Activated T-cell treated with anti-CD3 and anti-CD28 coated beads, Interleukin-2, amount 50 U/mL, for 72 hours (primary cell): ENCODE measurements around the gene MAN2A2. TPM values are rescaled to one million over a fixed set of nuclear protein-coding genes. Genes with fewer than 3 reads are reported as not detected.

Experiments
- ATAC-seq, 2 donors: fragments of 150-1000 bp; cut with Tn5 transposase; replicated peaks in 1 of 2; 2 replicates each; pipeline ENCODE4 v1.10.0; 2021; ENCODE audit warnings: moderate library complexity in 2 of 2, mild to moderate bottlenecking in 1 of 2
- DNase-seq, 2 donors: peaks; one replicate each; pipeline ENCODE4 v3.0.0; 2021 to 2022; ENCODE audit warnings: mixed read lengths in 1 of 2
- H3K27ac Mint-ChIP-seq: one replicate; pipeline ENCODE4 v1.8.0; 2022; ENCODE audit warnings: mild to moderate bottlenecking, moderate library complexity, mixed read lengths
- H3K27me3 Mint-ChIP-seq: one replicate; pipeline ENCODE4 v1.8.0; 2022; ENCODE audit warnings: low read depth, mixed read lengths
- H3K36me3 Mint-ChIP-seq, 2 donors: one replicate each; pipeline ENCODE4 v1.8.0; 2022; ENCODE audit warnings: mixed read lengths in 2 of 2, mild to moderate bottlenecking in 1 of 2; ENCODE audit not compliant: insufficient read depth in 2 of 2
- H3K4me1 Mint-ChIP-seq: one replicate; pipeline ENCODE4 v1.8.0; 2022; ENCODE audit warnings: low read depth, mixed read lengths
- H3K4me3 Mint-ChIP-seq, 2 donors: one replicate each; pipeline ENCODE4 v1.8.0; 2022; ENCODE audit warnings: mild to moderate bottlenecking in 2 of 2, mixed read lengths in 2 of 2, moderate library complexity in 2 of 2
- H3K9me3 Mint-ChIP-seq, 2 donors: one replicate each; pipeline ENCODE4 v1.8.0; 2022; ENCODE audit warnings: mixed read lengths in 2 of 2
- total RNA-seq, 2 donors: library from RNA; stranded (reverse); gene quantifications; one replicate each; pipeline ENCODE4 v1.2.3, GENCODE V29; 2022

The MAN2A2 gene
- total RNA-seq, 2 donors from 2014 or later, result 159 to 190 TPM

- peak overlapping the region; percentile 92 to 95 for H3K4me3 Mint-ChIP-seq
- ATAC-seq (no peak), DNase-seq (peak; percentile 51 to 54)
Measured at GRCh38 chr15:90956274-90957030, 53.4 kb downstream of the MAN2A2 start.

DNA sequence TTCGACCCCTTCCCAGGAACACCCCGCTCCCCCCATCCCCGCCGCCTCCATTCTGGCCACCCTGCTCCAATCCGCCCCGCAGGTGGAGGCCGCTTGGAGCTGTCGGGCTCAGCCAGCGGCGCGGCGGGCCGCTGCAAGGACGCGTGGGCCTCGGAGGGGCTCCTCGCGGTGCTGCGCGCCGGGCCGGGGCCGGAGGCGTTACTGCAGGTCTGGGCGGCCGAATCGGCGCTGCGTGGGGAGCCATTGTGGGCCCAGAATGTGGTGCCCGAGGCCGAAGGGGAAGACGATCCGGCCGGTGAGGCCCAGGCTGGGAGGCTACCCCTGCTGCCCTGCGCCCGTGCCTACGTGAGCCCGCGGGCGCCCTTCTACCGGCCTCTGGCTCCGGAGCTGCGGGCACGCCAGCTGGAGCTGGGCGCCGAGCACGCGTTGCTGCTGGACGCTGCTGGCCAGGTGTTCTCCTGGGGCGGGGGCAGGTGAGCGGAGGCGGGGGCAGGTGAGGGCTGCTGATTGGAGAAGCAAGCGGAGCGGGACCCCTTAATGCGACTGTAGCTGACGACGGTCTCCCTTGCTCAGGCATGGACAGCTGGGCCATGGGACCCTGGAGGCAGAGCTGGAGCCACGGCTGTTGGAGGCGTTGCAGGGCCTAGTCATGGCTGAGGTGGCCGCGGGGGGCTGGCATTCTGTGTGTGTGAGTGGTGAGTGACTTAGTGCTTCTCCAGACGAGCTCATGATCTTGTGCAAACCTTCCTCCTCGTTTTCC is 54.1 kb downstream of the MAN2A2 start:
- no peak overlapping the region for H3K27ac Mint-ChIP-seq

More at GRCh38 chr15:90956274-90957030, 53.4 kb downstream of the MAN2A2 start:
- Mint-ChIP-seq H3K36me3 (peaks cover 9 to 13% of the 10 kb centered on the region in 2 donors), H3K9me3 (no peaks in the 10 kb centered on the region), H3K27me3 (no peaks in the 10 kb centered on the region), H3K27ac (peak overlapping the region; percentile 28), H3K4me1 (peaks cover 10% of the 10 kb centered on the region)

GRCh38 chr15:90957791-90958190 is 54.7 kb downstream of the MAN2A2 start:
- ATAC-seq, result no peak
- DNase-seq, result no peak
- Mint-ChIP-seq H3K4me1 (peaks cover 10% of the 10 kb centered on the region), H3K27me3 (no peaks in the 10 kb centered on the region), H3K27ac (no peak overlapping the region), H3K9me3 (no peaks in the 10 kb centered on the region), H3K4me3 (peak overlapping the region; percentile 21 to 70), H3K36me3 (peaks cover 8 to 11% of the 10 kb centered on the region in 2 donors)

More for the DNA sequence above, 54.1 kb downstream of the MAN2A2 start:
- H3K27me3 Mint-ChIP-seq, result no peaks in the 10 kb centered on the region
- H3K9me3 Mint-ChIP-seq, result no peaks in the 10 kb centered on the region
- peaks cover 9 to 11% of the 10 kb centered on the region in 2 donors for H3K36me3 Mint-ChIP-seq
- H3K4me1 Mint-ChIP-seq, result peaks cover 10% of the 10 kb centered on the region
- peak overlapping the region; percentile 21 to 70 for H3K4me3 Mint-ChIP-seq
- DNase-seq (no peak), ATAC-seq (no peak)

DNA sequence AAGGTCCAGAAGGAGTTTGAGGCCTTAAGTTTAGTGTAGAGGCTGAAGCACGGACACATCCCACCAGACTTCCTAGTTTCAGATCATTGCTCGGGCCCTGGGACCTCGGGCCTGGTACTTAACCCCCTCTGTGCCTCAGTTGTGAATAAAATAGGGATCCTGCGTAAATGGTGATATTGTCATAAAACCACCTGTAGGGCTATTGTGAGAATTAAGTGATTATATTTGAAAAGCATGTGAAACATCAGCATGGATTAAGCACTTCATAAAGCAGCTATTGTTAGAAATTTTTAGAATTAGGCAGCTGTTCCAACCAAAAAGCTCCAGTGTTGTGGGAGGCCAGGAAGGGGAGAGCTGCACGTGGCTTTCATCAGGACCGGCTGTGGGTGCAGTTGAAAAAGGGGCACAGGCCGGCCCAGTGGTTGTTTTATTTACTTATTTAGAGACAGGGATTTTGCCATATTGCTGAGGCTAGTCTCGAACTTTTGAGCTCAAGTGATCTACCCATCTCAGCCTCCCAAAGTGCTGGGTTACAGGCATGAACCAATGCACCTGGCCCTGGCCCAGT is 56.0 kb downstream of the MAN2A2 start:
- Mint-ChIP-seq H3K27ac (no peak overlapping the region), H3K4me3 (no peak overlapping the region), H3K4me1 (peaks cover 5% of the 10 kb centered on the region), H3K9me3 (no peaks in the 10 kb centered on the region), H3K27me3 (no peaks in the 10 kb centered on the region), H3K36me3 (peaks cover 6 to 21% of the 10 kb centered on the region in 2 donors)
- no peak for DNase-seq
- ATAC-seq, result no peak

GRCh38 chr15:90959894-90960293 is 56.8 kb downstream of the MAN2A2 start:
- Mint-ChIP-seq H3K4me1 (no peaks in the 10 kb centered on the region), H3K4me3 (no peak overlapping the region), H3K27ac (no peak overlapping the region), H3K27me3 (no peaks in the 10 kb centered on the region), H3K36me3 (peaks cover 6 to 25% of the 10 kb centered on the region in 2 donors), H3K9me3 (no peaks in the 10 kb centered on the region)
- DNase-seq (no peak), ATAC-seq (no peak)

- Mint-ChIP-seq H3K27me3 (no peaks in the 10 kb centered on the region), H3K4me1 (no peaks in the 10 kb centered on the region), H3K27ac (no peak overlapping the region), H3K36me3 (peaks cover 9 to 26% of the 10 kb centered on the region in 2 donors), H3K4me3 (no peak overlapping the region), H3K9me3 (no peaks in the 10 kb centered on the region)
- DNase-seq, result no peak
- ATAC-seq, result no peak
Measured at GRCh38 chr15:90960298-90961091, 57.4 kb downstream of the MAN2A2 start.

DNA sequence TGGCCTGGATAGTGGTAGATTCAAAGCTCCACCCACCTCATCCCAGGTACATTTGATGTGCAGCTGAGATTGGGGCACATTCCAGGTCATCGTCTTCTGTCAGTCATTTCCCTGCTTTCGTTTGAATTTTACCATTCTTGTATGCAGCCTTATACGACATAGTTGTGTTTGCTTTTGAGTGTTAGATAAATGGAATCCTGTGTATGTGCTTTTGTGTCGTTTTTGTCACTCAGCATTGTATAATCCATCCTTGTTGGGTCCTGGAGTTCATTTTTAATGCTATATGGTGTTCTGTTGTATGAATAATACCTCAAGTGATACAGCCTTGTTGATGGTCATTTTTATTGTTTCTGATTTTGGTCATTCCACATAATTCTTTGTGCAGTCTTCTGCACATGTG is 58.9 kb downstream of the MAN2A2 start:
- Mint-ChIP-seq H3K27ac (peak overlapping the region; percentile 42), H3K36me3 (peaks cover 12 to 26% of the 10 kb centered on the region in 2 donors), H3K4me1 (no peaks in the 10 kb centered on the region), H3K9me3 (no peaks in the 10 kb centered on the region), H3K27me3 (no peaks in the 10 kb centered on the region), H3K4me3 (no peak overlapping the region)
- no peak for DNase-seq
- no peak for ATAC-seq

DNA sequence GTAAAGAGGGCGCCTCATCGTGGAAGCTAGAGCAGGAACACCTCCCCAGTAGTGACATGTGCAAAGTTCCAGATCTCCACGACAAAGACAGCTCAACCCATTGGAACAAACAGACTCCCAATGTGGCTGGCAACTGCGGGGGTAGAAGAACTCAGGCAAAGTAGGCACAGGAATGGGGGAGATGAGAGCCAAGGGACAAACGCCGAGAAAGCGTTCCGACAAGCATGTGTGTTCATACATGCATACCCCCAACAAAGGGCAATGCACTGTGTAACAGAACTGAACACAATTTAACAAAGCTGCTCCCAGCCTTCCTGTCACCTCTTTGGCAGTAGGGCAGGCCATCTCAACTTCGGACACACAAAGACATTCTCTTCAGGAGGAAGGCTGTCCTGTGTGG is 63.2 kb downstream of the MAN2A2 start:
- Mint-ChIP-seq H3K4me3 (no peak overlapping the region), H3K9me3 (no peaks in the 10 kb centered on the region), H3K36me3 (peaks cover 9 to 33% of the 10 kb centered on the region in 2 donors), H3K27me3 (no peaks in the 10 kb centered on the region), H3K27ac (no peak overlapping the region), H3K4me1 (no peaks in the 10 kb centered on the region)
- DNase-seq (no peak), ATAC-seq (no peak)

DNA sequence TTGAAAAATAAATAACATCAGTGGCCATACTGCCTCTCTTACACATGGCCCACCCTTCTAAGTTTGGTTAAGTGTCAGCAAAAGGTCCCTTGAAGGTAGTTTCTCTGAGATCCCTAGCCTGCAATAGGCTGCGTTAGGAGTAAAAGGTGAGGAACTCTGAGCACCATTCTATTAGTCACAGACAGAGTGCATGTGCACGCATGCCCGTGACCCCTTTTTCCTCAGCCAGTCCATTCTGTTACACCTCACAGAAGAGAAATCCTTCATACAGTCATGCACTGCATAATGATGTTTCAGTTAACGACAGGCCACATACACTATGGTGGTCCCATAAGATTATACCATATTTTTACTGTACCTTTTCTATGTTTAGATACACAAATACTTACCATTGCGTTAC is 64.1 kb downstream of the MAN2A2 start:
- DNase-seq, result no peak
- Mint-ChIP-seq H3K27me3 (no peaks in the 10 kb centered on the region), H3K9me3 (no peaks in the 10 kb centered on the region), H3K4me3 (no peak overlapping the region), H3K36me3 (peaks cover 7 to 29% of the 10 kb centered on the region in 2 donors), H3K27ac (no peak overlapping the region), H3K4me1 (no peaks in the 10 kb centered on the region)
- ATAC-seq, result no peak

DNA sequence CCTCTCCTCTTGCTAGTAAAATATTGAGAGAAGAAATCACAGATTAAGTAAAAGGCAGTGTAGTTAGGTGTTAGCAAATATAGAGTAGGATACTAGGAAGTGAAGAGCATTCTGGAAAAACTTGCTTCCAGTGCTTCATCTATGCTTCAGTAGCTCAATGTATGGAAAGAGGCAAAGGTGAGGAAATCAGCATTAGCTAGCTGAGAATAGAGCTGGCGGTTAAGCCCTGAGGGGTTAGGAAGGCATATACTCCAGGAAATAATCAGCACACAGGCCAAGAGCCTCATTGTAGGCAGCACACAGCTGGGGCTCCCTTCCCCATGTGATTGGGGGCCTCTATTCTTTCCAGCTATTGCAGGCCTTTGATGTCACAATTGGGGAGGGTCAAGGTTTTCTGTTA is 65.3 kb downstream of the MAN2A2 start:
- H3K27ac Mint-ChIP-seq, result no peak overlapping the region
- H3K27me3 Mint-ChIP-seq, result no peaks in the 10 kb centered on the region
- H3K4me3 Mint-ChIP-seq, result no peak overlapping the region
- DNase-seq (no peak), ATAC-seq (no peak)
- no peaks in the 10 kb centered on the region for H3K9me3 Mint-ChIP-seq
- no peaks in the 10 kb centered on the region for H3K4me1 Mint-ChIP-seq
- H3K36me3 Mint-ChIP-seq, result peaks cover 7 to 25% of the 10 kb centered on the region in 2 donors

DNA sequence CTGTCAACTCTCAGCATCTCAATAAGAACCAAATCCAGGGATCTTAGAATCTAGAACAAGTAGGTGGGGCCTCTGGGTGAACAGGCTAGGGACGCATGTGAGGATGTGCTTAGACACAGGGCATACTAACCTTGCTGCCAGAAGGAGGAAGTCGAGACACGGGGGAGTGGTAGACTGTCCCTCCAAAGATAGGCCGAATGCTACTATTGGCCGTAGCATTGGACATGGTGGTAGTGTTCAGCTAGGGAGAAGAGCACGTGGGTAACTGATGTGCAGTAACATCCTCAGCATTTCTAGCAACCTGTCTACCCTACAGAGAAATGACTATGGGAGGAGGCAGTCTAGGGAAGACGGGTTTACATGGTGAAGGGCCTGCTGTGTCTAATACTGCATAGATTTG is 67.2 kb downstream of the MAN2A2 start:
- no peaks in the 10 kb centered on the region for H3K27me3 Mint-ChIP-seq
- H3K4me3 Mint-ChIP-seq, result no peak overlapping the region
- DNase-seq (no peak), ATAC-seq (peak in 1 of 2 donors; percentile 11)
- H3K9me3 Mint-ChIP-seq, result no peaks in the 10 kb centered on the region
- H3K4me1 Mint-ChIP-seq, result no peaks in the 10 kb centered on the region
- H3K27ac Mint-ChIP-seq, result no peak overlapping the region
- peaks cover 9 to 28% of the 10 kb centered on the region in 2 donors for H3K36me3 Mint-ChIP-seq

GRCh38 chr15:90972133-90972532 is 69.0 kb downstream of the MAN2A2 start:
- H3K4me3 Mint-ChIP-seq, result no peak overlapping the region
- no peak overlapping the region for H3K27ac Mint-ChIP-seq
- no peaks in the 10 kb centered on the region for H3K9me3 Mint-ChIP-seq
- H3K36me3 Mint-ChIP-seq, result peaks cover 6 to 35% of the 10 kb centered on the region in 2 donors
- ATAC-seq (no peak), DNase-seq (no peak)
- H3K4me1 Mint-ChIP-seq, result no peaks in the 10 kb centered on the region
- H3K27me3 Mint-ChIP-seq, result no peaks in the 10 kb centered on the region
